HG02623 (cell line): Measurements from ENCODE around the gene ZW10.
A peak's percentile ranks its signal among the peaks of the same experiment; 100 is the strongest.
"Not testable (repeated sequence)": the region's sequence is repeated elsewhere in the genome, so short reads cannot be mapped to it uniquely, and the experiment has no call there.

Experiments
- ATAC-seq: cut with Tn5 transposase; IDR thresholded peaks from one replicate; pipeline ENCODE4 v1.9.1; 2021; ENCODE audit warnings: moderate library complexity; ENCODE audit not compliant: unreplicated experiment

The ZW10 gene

DNA sequence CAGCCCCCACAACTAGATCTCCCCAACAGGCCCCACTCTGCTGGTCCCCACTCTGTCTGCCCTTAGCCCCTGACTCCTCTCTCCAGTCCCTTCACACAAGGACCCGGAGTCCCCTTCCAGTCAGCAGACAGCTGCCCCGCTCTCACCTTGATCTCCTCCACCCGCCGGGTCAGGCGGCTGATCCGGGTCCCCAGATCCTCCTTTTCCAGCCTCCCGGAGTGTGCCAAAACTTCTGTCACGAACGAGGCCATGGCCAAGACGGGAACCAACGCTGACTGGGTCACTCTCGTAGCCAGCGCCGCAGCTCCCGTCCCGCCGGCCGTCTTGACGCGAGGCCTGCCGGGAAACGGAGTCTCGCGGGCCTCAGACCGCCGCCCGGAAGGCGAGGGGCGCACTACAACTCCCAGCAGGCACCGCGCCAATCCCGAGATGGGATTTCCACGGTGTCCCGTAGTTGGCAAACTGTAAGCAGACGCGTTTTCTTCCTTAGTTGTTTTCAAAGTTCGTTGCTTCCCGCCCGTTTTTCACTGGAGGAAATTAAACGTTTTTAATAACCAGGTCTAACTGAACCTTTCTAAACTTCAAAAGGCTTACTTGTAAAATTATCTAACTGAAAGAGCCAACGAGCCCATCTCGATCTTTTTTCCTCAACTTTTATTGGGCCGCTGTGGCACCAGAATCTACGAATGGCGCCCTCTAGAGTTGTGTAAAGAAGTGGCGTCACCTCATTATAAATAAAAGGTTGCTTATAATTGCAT is at the start of gene ZW10:
ZW10 (minus strand) TSS at position 277 of the 758 bp plus-strand sequence; CDS start at position 251, 26 bp downstream.
- ATAC-seq: peak; percentile 97

GRCh38 chr11:113818426-113818825 is 44.9 kb upstream of the ZW10 start:
- ATAC-seq: no peak

- no peak for ATAC-seq
Observed at GRCh38 chr11:113817626-113818025, 44.1 kb upstream of the ZW10 start.

GRCh38 chr11:113817162-113817561 is 43.7 kb upstream of the ZW10 start:
- no peak for ATAC-seq

DNA sequence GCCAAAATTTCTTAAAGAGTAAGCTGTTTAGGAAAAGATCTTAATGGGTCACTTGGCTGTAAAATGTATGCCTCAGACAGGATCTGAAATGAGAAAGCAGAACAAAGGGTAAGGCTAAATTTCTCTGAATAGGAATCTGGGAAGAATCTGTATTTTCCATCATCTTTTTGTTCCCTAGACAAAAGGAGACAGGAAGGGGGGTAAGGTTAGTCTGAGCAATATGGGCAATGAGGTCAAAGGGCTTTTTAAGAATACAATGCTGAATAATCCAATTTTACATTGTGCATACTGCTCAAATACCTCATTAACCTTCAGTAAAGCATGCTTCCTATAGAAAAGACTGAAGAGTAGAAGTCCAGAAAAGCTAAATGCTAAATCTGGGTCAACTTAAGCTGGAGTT is 40.7 kb upstream of the ZW10 start:
- ATAC-seq: no peak

DNA sequence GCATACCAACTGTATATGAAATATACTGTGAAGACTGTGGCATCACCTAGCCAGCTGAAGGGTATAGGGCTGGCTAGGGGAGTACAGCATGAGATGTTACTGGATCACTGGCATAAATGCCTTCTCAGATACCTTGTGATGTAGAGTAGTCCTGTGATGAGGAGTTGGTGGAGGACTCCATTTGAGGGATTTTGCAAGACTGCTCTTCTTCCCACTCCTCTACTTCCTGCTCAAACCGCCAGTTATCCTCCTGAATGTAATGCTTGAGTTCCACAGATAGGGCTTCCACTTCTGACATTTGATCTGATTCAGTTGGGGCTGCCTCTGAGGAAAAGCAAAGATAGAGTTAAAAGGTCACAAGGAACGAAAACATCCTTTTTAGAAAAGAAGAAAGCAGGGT is 35.4 kb upstream of the ZW10 start:
- no peak for ATAC-seq

DNA sequence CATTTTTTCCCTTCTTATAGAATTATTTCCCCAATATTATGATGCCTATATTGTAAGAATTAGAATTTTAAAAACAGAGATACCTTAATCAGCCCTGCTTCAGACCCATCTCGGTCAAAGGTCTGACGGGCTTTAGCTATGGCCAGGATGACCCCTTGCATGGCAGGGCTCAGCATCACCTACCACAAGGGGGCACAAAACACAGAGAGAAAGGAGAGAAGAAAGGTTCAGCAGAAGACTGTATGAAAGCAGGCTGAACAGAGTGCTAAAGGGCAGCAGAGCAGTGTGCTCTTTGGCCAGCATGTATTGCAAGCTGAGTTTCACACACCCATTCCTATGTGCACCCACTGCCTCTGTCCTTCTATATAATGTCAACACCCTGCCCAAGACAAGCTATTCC is 32.9 kb upstream of the ZW10 start:
- no peak for ATAC-seq

DNA sequence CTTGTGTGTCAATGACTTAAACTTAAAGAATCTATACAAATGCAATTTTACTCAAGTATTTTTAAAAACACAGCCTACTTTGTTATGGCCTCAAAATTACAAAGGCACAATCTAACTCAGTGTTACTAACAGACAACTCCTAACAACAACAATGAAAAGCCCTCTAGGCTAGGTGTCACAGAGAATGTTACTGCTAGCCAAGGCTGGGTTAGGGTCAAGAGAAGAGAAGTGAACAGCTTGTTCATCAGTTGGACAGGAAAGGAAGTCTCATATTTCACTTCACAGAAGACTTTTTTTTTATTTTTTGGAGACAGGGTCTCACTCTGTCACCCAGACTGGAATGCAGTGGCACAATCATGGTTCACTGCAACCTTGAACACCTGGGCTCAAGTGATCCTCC is 32.1 kb upstream of the ZW10 start:
- no peak for ATAC-seq

- no peak for ATAC-seq
Observed at GRCh38 chr11:113802621-113803020, 29.1 kb upstream of the ZW10 start.

DNA sequence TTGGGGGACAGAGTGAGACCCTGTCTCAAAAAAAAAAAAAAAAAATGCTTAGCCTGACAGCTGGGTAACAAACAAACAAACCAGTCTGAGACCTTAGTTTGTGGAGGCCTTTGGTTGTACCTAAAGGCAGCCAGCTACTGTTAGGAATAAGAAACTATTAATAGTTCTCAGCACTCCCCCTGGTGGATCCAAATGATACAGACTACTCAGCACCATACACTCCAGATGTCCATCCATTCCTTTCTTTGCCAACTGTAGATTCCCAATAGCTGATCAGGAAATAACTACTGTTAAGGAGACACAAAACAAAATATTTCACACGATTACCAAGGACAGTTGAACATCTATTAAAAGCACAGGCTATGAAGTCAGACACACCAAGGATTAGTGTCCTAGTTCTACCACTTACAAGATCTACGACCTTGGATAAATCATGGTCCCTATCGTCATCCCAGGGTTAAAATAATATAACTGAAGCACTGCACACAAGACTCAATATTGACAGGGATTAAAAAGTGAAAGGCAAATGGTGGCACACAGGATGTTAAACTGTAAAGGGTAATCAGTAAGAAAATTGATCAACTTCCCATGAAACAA is 23.3 kb upstream of the ZW10 start:
- no peak for ATAC-seq

GRCh38 chr11:113789675-113790320 is 16.3 kb upstream of the ZW10 start:
- ATAC-seq: no peak

DNA sequence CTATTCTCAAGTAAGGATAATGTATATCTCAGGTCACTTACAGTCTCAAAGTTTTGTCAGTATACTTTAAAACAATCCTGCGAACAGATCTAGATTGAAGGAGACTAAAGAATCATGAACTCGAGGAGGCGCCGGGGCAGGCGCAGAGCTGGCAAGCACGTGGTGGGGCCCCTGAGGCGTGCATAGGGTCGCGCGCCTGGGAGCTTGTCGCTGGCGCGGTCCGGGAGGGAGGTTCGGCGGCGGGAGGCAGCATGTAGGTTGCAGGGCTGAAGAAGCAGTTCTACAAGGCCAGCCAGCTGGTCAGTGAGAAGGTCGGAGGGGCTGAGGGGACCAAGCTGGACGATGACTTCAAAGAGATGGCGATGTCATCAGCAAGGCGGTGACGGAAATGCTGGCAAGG is 15.5 kb upstream of the ZW10 start:
- not testable (repeated sequence) for ATAC-seq

DNA sequence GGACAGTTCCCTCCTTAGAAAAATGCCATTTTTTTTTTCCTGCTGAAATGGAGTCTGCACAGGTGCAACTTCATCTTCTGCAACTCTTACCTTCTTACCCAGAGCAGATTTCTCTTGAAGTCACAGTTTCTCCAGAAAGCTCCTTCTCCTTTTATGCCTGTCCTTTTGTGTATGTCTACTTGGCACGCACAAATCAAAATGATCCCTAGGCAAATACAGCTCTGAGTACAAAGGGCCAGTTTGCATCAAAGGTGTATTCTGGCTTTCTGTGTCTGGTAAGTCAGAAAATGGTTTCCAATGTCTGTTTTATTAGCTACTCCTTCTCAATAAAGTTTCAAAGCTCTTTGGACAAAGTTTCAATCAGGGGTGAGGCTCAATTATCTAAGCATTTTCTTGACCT is 8.6 kb upstream of the ZW10 start:
- ATAC-seq: no peak

GRCh38 chr11:113781682-113782081 is 8.2 kb upstream of the ZW10 start:
- no peak for ATAC-seq

- no peak for ATAC-seq
Observed at GRCh38 chr11:113779496-113779895, 6.0 kb upstream of the ZW10 start, which contains the start of gene CLDN25. CLDN25 (plus strand) TSS chr11:113779796; CDS start chr11:113779796, 0 bp downstream.

DNA sequence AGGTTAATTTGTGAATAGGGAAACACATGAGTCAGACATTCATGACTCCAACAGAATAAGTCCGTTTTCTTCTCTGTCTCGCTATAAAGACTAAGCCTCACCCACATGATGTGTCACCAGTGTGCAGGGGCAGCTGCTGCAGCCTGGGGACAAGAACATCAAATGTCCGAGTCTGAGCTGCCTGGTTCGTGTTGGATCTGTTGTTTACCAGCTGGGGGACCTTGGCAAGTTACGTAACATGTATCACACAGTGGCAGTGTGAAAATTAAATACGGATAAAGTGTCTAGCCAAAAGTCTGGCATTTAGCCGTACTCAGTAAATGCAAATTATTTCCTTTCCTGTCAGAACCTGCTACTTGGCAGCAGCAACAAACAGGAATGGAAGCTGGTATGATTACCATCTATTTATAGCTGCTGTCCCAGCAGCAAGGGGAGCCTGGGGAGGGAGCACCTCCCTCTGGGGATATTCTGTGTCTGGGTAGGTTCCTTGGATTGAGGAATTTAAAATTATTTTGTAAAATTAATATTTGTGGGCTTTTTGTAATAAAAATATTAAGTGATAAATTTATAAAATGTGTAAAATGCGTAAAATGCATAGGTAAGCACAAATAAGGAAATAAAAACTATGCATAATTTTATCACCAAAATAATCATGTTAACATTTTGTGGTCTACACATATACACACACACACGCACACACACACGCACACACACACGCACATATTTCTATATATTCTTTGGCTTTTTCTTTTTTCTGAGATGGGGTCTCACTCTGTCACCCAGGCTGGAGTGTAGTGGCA is 4.8 kb upstream of the ZW10 start:
- no peak for ATAC-seq

DNA sequence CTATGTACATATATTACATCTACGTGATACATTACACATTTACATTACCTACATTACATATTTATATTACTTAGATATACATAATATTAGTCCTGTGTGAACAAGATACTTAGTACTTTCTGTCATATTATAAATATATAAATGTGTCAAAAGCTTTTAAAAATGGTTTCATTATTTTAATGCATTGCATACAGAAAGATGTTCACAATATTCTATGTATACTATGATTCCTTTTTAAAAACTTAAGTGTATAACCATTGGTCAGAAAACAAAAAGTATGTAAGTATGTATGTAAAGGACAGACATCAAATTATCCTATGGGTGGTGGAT is 647 bp upstream of the ZW10 start:
- ATAC-seq: no peak

- no peak for ATAC-seq
Observed at GRCh38 chr11:113773092-113773415, 438 bp downstream of the ZW10 start.

DNA sequence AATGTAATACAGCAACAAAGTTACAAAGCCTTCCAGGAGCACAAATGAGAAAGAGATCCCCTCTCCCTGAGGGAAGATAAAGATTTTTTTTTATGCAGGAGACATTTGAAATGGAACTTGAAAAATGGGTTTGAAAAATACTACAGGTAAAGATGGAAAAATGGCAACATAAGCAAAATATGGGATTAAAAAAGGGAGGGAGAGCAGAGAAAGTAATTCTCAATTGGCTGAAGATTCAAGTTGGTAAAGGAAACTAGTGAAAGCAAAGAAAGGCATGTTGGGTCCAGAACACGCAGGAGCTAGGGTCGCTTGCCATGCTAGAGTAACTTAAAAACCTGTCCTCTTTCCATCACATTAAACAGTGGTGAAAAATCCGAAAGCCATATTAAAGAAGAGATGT is 1.5 kb downstream of the ZW10 start:
- no peak for ATAC-seq

DNA sequence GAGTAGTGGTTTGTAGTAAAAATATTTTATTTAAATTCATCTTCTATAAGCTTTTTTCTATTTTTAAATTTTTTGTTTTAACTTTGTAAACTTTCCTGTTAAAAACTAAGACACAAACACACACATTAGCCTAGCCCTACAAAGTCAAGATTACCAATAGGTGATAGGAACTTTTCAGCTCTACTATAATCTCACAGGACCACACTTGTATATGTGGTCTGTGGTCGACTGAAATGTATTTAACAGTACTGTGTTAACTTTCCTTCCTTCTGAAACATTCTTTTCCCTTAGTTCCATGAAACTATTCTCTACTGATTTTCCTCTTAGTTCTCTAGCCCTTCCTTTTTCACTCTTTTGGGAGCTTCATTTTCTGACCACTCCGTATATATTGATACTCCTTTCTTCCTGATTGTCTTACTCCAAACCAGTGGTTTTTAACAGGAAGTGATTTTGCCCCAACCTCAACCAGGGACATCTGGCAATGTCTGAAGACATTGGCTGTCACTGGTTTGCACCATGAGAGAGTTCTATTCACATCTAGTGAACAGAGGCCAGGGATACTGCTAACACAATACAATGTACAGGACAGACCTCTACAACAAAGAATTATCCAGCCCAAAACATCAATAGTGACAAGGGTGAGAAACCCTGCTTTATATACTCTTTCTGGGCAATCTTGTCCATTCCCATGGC is 8.8 kb downstream of the ZW10 start:
- ATAC-seq: no peak

DNA sequence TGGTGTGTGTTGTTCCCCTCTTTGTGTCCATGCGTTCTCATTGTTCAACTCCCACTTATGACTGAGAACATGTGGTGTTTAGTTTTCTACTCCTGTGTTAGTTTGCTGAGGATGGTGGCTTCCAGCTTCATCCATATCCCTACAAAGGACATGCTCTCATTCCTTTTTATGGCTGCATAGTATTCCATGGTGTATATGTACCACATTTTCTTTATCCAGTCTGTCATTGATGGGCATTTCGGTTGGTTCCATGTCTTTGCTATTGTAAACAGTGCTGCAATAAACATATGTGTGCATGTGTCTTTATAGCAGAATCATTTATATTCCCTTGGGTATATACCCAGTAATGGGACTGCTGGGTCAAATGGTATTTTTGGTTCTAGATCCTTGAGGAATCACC is 10.5 kb downstream of the ZW10 start:
- not testable (repeated sequence) for ATAC-seq
